HepG2 (cell line): ENCODE measurements around the gene KLB. TPM values are rescaled to one million over a fixed set of nuclear protein-coding genes. Genes with fewer than 3 reads are reported as not detected.

ENCODE experiments used
- ATAC-seq: fragments of 200-7000 bp; cut with Tn5 transposase; 3 replicates; pipeline ENCODE4 v1.9.1; 2020; ENCODE audit warnings: mild to moderate bottlenecking, moderate library complexity
- BruUV-seq: library from RNA; stranded (reverse); fragments of 400-500 nt; replicated peaks from 2 replicates; lab custom pipeline; 2021; lab: Mats Ljungman, UMichigan
- CTCF ChIA-PET: fragments of 300-600 bp; formaldehyde crosslinking; extraction: SDS; loops from one replicate; lab custom pipeline; 2021; ENCODE audit warnings: low total read pairs, inconsistent platforms, low intra/inter-chr PET ratio; lab: Yijun Ruan, JAX
- POLR2A ChIA-PET: fragments of 350-600 bp; sonication (Branson Sonifier 250); formaldehyde crosslinking; loops from one replicate; lab custom pipeline; 2020; ENCODE audit warnings: antibody characterized with exemption, inconsistent platforms; lab: Yijun Ruan, JAX
- DNase-seq: peaks from one replicate; pipeline ENCODE4 v3.0.0-alpha.2; 2015; ENCODE audit warnings: low spot score
- FAIRE-seq: peaks from 3 replicates; lab custom pipeline; 2011; peaks lifted over from hg19 to GRCh38; lab: Jason Lieb, UNC
- H2AFZ ChIP-seq: one replicate; pipeline ENCODE4 v1.6.1; 2011; ENCODE audit warnings: low read length, inconsistent platforms
- H3K27ac ChIP-seq: fragments of 300-600 bp; 3 replicates; pipeline ENCODE4 v1.8.0; 2011; ENCODE audit warnings: mixed run types, mild to moderate bottlenecking, mixed read lengths, low read length, inconsistent platforms; ENCODE audit not compliant: insufficient read depth; ENCODE audit errors: extremely low read length
- H3K27me3 ChIP-seq, 2 experiments: fragments of 200-600 bp in 1 of 2; 2 replicates in 1 of 2; 3 replicates in 1 of 2; pipeline versions ENCODE4 v1.6.0 to v1.8.0; 2011; ENCODE audit warnings: low read length in 2 of 2, mild to moderate bottlenecking in 2 of 2, moderate library complexity in 2 of 2, inconsistent platforms in 1 of 2; ENCODE audit not compliant: insufficient read depth in 2 of 2, control insufficient read depth in 1 of 2
- H3K36me3 ChIP-seq, 2 experiments: fragments of 200-600 bp in 1 of 2; replicated peaks in 1 of 2; 2 replicates in 1 of 2; 3 replicates in 1 of 2; pipeline versions ENCODE4 v1.5.1 to v1.8.0; 2011; ENCODE audit warnings: low read length in 2 of 2, inconsistent platforms in 1 of 2; ENCODE audit not compliant: insufficient read depth in 2 of 2, control insufficient read depth in 1 of 2
- H3K4me1 ChIP-seq: 2 replicates; pipeline ENCODE4 v1.5.1; 2012; ENCODE audit warnings: low read length, inconsistent platforms; ENCODE audit not compliant: insufficient read depth
- H3K4me2 ChIP-seq: 2 replicates; pipeline ENCODE4 v1.6.0; 2011; ENCODE audit warnings: low read depth, low read length, inconsistent platforms
- H3K4me3 ChIP-seq, 3 experiments: fragments of 200-600 bp in 1 of 3; sonication (generic), shearing (Covaris generic) in 1 of 3; replicated peaks in 1 of 3; 2 replicates each; pipeline ENCODE4 v1.5.1; 2011 to 2016; ENCODE audit warnings: low read length in 3 of 3, inconsistent platforms in 2 of 3, low read depth in 2 of 3, mild to moderate bottlenecking in 2 of 3, control low read depth in 1 of 3, mixed read lengths in 1 of 3; ENCODE audit not compliant: insufficient read depth in 1 of 3
- H3K79me2 ChIP-seq: one replicate; pipeline ENCODE4 v1.6.1; 2011; ENCODE audit warnings: low read length, inconsistent platforms; ENCODE audit not compliant: insufficient read depth
- H3K9ac ChIP-seq: 2 replicates; pipeline ENCODE4 v1.6.0; 2011; ENCODE audit warnings: mild to moderate bottlenecking, low read depth, low read length, inconsistent platforms; ENCODE audit not compliant: insufficient read depth
- H3K9me3 ChIP-seq: 2 replicates; pipeline ENCODE4 v1.5.1; 2012; ENCODE audit warnings: mild to moderate bottlenecking, low read length
- H4K20me1 ChIP-seq: 2 replicates; pipeline ENCODE4 v1.6.0; 2011; ENCODE audit warnings: inconsistent platforms, mild to moderate bottlenecking, low read length, moderate library complexity; ENCODE audit not compliant: insufficient read depth
- FOXA3 ChIP-seq: IDR thresholded peaks from 2 replicates; pipeline ENCODE4 v1.6.1; 2016; ENCODE audit warnings: missing genetic modification reagents, missing compliant biosample characterization
- HINFP ChIP-seq: sonication (generic); formaldehyde crosslinking; IDR thresholded peaks from 2 replicates; pipeline ENCODE4 v1.4.0; 2020; ENCODE audit warnings: low read depth, mild to moderate bottlenecking, missing genetic modification reagents
- MED13 ChIP-seq: sonication (generic); formaldehyde crosslinking; IDR thresholded peaks from 2 replicates; pipeline ENCODE4 v1.5.0; 2020; ENCODE audit warnings: missing genetic modification reagents
- RFXAP ChIP-seq: sonication (generic); formaldehyde crosslinking; IDR thresholded peaks from 2 replicates; pipeline ENCODE4 v1.4.0; 2020; ENCODE audit warnings: missing genetic modification reagents, borderline replicate concordance
- SIN3B ChIP-seq: fragments of 150-350 bp; IDR thresholded peaks from 2 replicates; pipeline ENCODE4 v1.6.1; 2014; ENCODE audit warnings: low read length
- SMAD1 ChIP-seq: sonication (generic); formaldehyde crosslinking; IDR thresholded peaks from 2 replicates; pipeline ENCODE4 v1.4.0; 2020; ENCODE audit warnings: missing genetic modification reagents, low read depth, mild to moderate bottlenecking, borderline replicate concordance
- TBL1XR1 ChIP-seq: fragments of 150-350 bp; IDR thresholded peaks from 2 replicates; pipeline ENCODE4 v1.6.1; 2014; ENCODE audit warnings: borderline replicate concordance, low read length; ENCODE audit not compliant: partially characterized antibody
- ZBTB33 ChIP-seq: sonication (generic); formaldehyde crosslinking; IDR thresholded peaks from 2 replicates; pipeline ENCODE4 v1.4.0; 2020; ENCODE audit warnings: missing genetic modification reagents
- ZFP41 ChIP-seq: sonication (generic); formaldehyde crosslinking; IDR thresholded peaks from 2 replicates; pipeline ENCODE4 v1.4.0; 2020; ENCODE audit warnings: mild to moderate bottlenecking, missing genetic modification reagents, borderline replicate concordance
- ZNF546 ChIP-seq: sonication (generic); formaldehyde crosslinking; conservative IDR thresholded peaks from 2 replicates; pipeline ENCODE4 v1.8.1; 2023; ENCODE audit warnings: mild to moderate bottlenecking, missing genetic modification reagents
- ZNF703 ChIP-seq: sonication (generic); formaldehyde crosslinking; IDR thresholded peaks from 2 replicates; pipeline ENCODE4 v1.5.1; 2020; ENCODE audit warnings: missing genetic modification reagents, mild to moderate bottlenecking, moderate library complexity, borderline replicate concordance
- WGBS: methylation state at CpG from one replicate; pipeline ENCODE4 v1.1.6; 2017; ENCODE audit warnings: low lambda C conversion rate; 5-methylcytosine and 5-hydroxymethylcytosine counted together
- in situ Hi-C: cut with HindIII; loops from 2 replicates; pipeline ENCODE4 v1.10.0; 2017; ENCODE audit warnings: low pct_unique_long_range_greater_than_20kb; ENCODE audit not compliant: extremely low pct_ligation_motif_present
- intact Hi-C: fragments of 100-400 bp; cut with micrococcal nuclease; formaldehyde crosslinking; loops from one replicate; pipeline ENCODE4 v1.10.0; 2022; ENCODE audit not compliant: unreplicated experiment
- polyA plus RNA-seq, 8 experiments: library from polyadenylated mRNA; depleted of rRNA in 3 of 8; stranded (reverse) in 7 of 8; unstranded in 1 of 8; fragments of >200 nt; fragmentation: Illumina TruSeq in 4 of 8; extraction: Trizol in 4 of 8; gene quantifications; 2 replicates each; pipeline versions ENCODE4 v1.2.1 to v1.2.3, GENCODE V29; 2011 to 2016; ENCODE audit warnings: low read depth in 4 of 8, missing spikeins in 1 of 8, mixed read lengths in 1 of 8; ENCODE audit not compliant: insufficient read depth in 1 of 8
- total RNA-seq, 5 experiments: library from RNA; depleted of rRNA; stranded (reverse); fragments of >200 nt; fragmentation: Illumina TruSeq; extraction: Trizol; gene quantifications; 2 replicates each; pipeline ENCODE4 v1.2.3, GENCODE V29; 2016; ENCODE audit warnings: low read depth in 1 of 5
- TF ChIP-seq, protein P1 (sequence below): sonication (generic); formaldehyde crosslinking; IDR thresholded peaks from 2 replicates; pipeline ENCODE4 v1.4.0; 2020; ENCODE audit warnings: missing genetic modification reagents
- TF ChIP-seq, protein P2 (sequence below): sonication (generic); formaldehyde crosslinking; IDR thresholded peaks from 2 replicates; pipeline ENCODE4 v1.4.0; 2020; ENCODE audit warnings: missing genetic modification reagents, borderline replicate concordance
- TF ChIP-seq, protein P3 (sequence below): sonication (generic); formaldehyde crosslinking; IDR thresholded peaks from 2 replicates; pipeline ENCODE4 v1.8.0; 2022; ENCODE audit warnings: mild to moderate bottlenecking, missing genetic modification reagents, moderate library complexity

The KLB gene
- total and polyA plus RNA-seq, 2 of the 13 experiments (the other 11 are each of a cell fraction or from before 2014, with no cell fraction given), result 25.3 to 82.0 TPM

- H3K4me2 ChIP-seq, result no peak overlapping the region
- no peak for DNase-seq
- FAIRE-seq, result no peak
- no peaks in the 10 kb centered on the region for H4K20me1 ChIP-seq
- H3K9ac ChIP-seq, result no peak overlapping the region
- WGBS, result 86% methylated on average over 3 of the region's 3 CpGs
- in situ Hi-C loops (no loop called here), intact Hi-C loops (no loop called here)
- no peak overlapping the region for H3K4me3 ChIP-seq
- H3K27me3 ChIP-seq, result no peaks in the 10 kb centered on the region
- H3K9me3 ChIP-seq, result no peaks in the 10 kb centered on the region
- ChIA-PET CTCF (no interaction called here), POLR2A (interaction anchor here (1.2 to 1.7 kb wide), 2 partner anchors 16 to 37 kb away, joined by 3 to 4 read pairs; partner anchors contain the start of genes KLB, LIAS and RPL9)
- ATAC-seq, result peak; percentile 24; the same call in 2 of the 3 replicates
- peak overlapping the region; percentile 40 for H3K27ac ChIP-seq
- H3K4me1 ChIP-seq, result peaks cover 89% of the 10 kb centered on the region
- H3K79me2 ChIP-seq, result peaks cover 89% of the 10 kb centered on the region
- no TSS peak for BruUV-seq
- no peak overlapping the region for H2AFZ ChIP-seq
- H3K36me3 ChIP-seq, result peaks cover 0 to 4% of the 10 kb centered on the region in 2 experiments; a peak in 1 of 5 replicates
- TF ChIP-seq TBL1XR1 (no peak), RFXAP (CRISPR knock-in tag) (no peak), ZNF546 (CRISPR knock-in tag) (no peak), ZFP41 (CRISPR knock-in tag) (no peak), ZNF703 (CRISPR knock-in tag) (no peak), SMAD1 (no peak), ZBTB33 (no peak), SIN3B (no peak), FOXA3 (no peak), HINFP (CRISPR knock-in tag) (no peak), MED13 (no peak)
- TF ChIP-seq, protein P1, sequence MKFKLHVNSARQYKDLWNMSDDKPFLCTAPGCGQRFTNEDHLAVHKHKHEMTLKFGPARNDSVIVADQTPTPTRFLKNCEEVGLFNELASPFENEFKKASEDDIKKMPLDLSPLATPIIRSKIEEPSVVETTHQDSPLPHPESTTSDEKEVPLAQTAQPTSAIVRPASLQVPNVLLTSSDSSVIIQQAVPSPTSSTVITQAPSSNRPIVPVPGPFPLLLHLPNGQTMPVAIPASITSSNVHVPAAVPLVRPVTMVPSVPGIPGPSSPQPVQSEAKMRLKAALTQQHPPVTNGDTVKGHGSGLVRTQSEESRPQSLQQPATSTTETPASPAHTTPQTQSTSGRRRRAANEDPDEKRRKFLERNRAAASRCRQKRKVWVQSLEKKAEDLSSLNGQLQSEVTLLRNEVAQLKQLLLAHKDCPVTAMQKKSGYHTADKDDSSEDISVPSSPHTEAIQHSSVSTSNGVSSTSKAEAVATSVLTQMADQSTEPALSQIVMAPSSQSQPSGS, result no peak
- TF ChIP-seq, protein P2, sequence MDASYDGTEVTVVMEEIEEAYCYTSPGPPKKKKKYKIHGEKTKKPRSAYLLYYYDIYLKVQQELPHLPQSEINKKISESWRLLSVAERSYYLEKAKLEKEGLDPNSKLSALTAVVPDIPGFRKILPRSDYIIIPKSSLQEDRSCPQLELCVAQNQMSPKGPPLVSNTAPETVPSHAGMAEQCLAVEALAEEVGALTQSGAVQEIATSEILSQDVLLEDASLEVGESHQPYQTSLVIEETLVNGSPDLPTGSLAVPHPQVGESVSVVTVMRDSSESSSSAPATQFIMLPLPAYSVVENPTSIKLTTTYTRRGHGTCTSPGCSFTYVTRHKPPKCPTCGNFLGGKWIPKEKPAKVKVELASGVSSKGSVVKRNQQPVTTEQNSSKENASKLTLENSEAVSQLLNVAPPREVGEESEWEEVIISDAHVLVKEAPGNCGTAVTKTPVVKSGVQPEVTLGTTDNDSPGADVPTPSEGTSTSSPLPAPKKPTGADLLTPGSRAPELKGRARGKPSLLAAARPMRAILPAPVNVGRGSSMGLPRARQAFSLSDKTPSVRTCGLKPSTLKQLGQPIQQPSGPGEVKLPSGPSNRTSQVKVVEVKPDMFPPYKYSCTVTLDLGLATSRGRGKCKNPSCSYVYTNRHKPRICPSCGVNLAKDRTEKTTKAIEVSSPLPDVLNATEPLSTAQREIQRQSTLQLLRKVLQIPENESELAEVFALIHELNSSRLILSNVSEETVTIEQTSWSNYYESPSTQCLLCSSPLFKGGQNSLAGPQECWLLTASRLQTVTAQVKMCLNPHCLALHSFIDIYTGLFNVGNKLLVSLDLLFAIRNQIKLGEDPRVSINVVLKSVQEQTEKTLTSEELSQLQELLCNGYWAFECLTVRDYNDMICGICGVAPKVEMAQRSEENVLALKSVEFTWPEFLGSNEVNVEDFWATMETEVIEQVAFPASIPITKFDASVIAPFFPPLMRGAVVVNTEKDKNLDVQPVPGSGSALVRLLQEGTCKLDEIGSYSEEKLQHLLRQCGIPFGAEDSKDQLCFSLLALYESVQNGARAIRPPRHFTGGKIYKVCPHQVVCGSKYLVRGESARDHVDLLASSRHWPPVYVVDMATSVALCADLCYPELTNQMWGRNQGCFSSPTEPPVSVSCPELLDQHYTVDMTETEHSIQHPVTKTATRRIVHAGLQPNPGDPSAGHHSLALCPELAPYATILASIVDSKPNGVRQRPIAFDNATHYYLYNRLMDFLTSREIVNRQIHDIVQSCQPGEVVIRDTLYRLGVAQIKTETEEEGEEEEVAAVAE (CRISPR knock-in tag), result no peak
- TF ChIP-seq, protein P3, sequence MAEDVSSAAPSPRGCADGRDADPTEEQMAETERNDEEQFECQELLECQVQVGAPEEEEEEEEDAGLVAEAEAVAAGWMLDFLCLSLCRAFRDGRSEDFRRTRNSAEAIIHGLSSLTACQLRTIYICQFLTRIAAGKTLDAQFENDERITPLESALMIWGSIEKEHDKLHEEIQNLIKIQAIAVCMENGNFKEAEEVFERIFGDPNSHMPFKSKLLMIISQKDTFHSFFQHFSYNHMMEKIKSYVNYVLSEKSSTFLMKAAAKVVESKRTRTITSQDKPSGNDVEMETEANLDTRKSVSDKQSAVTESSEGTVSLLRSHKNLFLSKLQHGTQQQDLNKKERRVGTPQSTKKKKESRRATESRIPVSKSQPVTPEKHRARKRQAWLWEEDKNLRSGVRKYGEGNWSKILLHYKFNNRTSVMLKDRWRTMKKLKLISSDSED (CRISPR knock-in tag), result no peak
These were observed 15.5 kb downstream of the KLB start for GRCh38 chr4:39422247-39422646.
